HG02981 (cell line): Measurements from ENCODE around the gene EXOC6B.

Experiments used
- ATAC-seq: cut with Tn5 transposase; IDR thresholded peaks from one replicate; pipeline ENCODE4 v1.9.1; 2021; ENCODE audit warnings: mild to moderate bottlenecking, moderate library complexity; ENCODE audit not compliant: unreplicated experiment

Gene EXOC6B

DNA sequence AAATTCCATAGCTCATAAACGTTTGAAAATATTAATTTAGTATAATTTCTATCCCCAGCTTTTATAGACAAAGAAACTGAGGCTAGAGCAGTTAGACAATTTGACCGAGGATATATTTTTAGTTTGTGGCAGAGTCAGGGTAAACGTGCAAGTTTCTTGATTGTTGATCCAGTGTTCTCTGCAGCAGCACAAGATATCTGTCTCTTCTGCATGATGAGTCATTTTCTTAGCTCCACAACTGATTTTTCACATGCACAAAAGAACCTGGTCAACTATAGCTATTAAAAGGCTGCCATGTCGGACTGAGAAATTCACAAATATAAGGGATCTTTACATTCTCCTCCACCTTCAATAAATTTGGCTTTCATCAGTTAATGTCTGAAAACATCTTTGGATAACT lies 534.8 kb downstream of the EXOC6B start:
- ATAC-seq = no peak

- ATAC-seq = no peak
These were observed 536.1 kb downstream of the EXOC6B start for GRCh38 chr2:72289736-72290135.

DNA sequence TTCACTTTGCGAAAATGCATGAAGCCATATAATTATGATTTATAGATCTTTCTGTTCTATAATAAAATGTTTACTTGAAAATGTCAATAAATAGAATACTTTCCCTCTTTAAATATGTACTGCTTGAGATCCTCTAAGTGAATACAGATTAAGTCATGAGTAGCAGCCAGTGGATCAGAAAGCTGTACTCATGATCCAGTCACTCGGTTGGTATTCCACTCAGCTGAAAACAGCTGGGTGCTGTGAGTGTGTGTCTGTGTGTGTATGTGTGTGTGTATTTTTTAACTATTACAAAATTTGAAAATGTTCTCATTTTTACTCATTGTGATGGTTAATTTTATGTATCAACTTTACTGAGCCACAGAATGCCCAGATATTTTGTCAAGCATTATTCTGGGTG lies 536.5 kb downstream of the EXOC6B start:
- no peak for ATAC-seq

GRCh38 chr2:72278046-72278445 lies 547.8 kb downstream of the EXOC6B start:
- no peak for ATAC-seq

DNA sequence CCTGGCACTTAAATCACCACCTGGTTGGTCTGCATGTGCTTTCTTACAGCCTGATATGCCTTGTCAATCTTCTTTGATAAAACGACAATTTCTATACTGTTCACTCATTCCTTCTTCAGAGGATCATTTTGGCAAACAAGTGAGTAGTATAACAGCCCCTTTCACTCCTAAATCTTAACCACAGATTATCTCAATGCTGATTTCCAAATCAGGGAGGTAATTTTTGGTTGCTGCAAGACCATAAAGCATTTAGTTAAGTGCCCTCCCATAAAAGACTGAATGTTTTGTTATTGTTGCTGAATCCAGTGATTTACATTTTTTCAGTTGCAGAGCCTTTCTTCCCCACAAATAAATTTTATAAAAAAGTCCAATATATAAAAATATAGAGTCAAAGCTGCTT lies 549.0 kb downstream of the EXOC6B start:
- no peak for ATAC-seq

GRCh38 chr2:72276356-72276755 lies 549.5 kb downstream of the EXOC6B start:
- no peak for ATAC-seq

GRCh38 chr2:72275084-72275483 lies 550.7 kb downstream of the EXOC6B start:
- no peak for ATAC-seq

GRCh38 chr2:72274380-72274797 lies 551.4 kb downstream of the EXOC6B start:
- ATAC-seq = no peak

DNA sequence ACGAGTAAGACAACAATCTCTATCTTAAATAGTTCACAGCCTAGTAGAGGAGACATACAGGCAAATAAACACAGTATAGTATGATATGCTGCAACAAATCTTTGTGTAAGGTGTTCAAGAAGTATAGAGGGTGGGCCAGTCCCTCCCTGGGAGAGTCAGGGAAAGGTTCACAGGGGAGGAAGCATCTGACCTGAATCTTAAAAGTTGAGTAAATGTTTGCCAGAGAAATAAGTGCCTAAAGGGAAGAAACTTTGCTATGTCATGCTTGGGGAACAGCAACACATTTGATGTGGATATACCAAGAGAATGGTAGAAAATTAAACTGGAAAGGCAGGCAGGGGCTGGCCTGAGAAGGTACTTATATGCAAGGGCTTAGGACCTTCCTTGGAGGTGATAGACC lies 552.4 kb downstream of the EXOC6B start:
- no peak for ATAC-seq

DNA sequence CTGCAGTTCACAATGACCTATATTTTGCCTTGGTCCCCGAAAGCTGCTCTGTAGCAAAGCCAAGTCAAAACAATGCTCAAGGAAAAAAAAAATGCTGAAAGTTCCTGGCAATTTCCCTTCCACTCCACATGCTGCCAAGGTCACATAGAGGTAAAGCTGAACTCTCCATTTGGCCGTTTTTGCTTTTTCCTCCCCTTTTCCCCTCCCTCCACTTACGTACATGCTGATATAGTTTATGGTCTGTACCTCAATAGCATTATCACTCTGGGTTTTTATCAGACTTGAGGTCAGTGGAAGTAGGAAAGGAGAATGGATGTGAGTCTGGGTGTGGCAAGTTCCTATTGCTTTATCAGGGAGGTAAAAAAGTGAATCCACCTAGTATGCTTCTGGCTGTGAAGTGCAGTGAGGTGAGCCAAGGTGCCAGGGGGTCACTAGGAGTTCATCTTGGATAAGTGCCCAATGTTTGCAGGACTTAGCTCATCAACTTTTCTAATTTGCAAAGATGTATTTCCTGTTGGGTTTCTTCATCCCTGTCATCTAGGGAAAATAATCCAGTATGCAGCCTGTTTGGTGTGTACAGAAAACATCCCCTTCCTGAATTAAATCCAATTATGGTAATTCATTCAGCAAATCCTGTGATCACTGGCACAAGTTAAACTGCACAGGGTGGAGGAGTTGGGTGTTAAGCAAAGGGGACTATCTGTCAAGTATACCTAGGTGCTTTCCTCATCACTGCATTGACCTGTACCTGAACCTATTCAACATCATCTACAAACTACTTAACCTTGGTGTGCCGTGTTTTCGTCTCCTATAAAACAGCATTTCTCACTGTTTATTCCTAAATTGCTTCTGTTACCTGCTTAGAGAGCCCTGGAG lies 553.8 kb downstream of the EXOC6B start:
- ATAC-seq = no peak

GRCh38 chr2:72271276-72271614 lies 554.6 kb downstream of the EXOC6B start:
- ATAC-seq = no peak

DNA sequence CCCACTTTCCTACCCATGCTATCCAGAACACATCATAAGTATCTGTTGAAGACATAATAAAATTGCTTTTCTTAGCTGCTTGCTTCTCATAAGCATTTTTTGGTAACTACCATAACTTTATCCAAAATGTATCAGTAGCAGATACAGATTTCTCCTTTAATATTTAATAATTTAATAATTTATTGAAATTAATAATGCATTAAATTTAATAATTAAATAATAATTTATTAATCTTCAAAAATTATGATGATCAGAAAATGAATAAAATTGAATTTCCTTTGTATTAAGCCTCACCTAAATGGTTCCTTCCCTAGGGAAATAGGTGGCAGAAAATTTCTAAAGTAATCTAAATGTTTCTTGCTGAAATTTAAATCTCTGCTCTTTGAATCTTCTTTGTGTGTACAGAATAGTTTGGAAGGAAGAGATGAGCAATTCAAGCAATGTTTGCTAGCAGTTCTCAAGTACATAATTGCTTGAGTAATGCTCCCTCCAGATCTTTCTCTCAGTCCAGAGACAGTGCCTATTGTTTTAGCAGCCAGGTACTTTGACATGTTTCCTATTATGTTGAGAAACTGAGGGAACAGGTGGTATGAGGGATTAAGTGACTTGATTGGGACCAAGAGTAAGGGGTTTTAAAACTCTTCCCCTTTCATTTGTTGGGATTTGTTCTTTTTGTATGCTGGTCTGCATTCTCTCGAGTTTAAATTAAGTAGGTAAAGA lies 555.1 kb downstream of the EXOC6B start:
- ATAC-seq = no peak

GRCh38 chr2:72263776-72264060 lies 562.1 kb downstream of the EXOC6B start:
- no peak for ATAC-seq

DNA sequence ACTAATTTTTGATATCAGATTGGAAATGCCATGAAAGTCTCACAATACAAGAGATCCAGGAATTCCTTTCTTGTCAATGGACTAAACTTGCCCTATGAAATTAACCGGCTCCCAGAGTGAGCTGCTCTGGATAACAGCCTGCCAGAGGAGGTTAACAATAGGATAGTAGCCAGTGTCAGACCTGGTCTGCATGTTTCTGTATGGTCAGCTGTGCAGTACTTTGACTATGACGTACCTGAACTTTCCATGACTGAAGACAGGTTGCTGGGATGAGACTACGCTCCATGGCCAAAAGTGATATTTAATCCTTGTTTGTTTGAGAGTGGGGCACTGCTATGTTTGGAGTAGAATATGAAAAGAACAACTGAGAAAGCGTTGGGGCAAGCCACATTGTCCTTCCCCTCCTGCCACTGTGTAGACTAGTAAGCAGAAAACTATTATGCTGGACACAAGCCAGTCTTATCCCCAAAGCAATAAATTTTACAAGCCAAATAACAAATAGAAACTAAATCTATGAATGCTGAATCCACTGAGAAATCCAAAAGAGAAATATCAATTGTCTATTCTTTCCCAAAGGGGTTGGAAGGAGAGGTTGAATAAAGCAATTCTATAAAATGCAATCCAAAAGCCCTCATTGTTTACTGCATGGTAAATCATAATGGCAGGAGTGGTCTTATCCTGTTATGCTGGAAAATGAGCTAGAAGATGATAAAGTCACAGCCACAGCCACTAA lies 562.6 kb downstream of the EXOC6B start:
- no peak for ATAC-seq

DNA sequence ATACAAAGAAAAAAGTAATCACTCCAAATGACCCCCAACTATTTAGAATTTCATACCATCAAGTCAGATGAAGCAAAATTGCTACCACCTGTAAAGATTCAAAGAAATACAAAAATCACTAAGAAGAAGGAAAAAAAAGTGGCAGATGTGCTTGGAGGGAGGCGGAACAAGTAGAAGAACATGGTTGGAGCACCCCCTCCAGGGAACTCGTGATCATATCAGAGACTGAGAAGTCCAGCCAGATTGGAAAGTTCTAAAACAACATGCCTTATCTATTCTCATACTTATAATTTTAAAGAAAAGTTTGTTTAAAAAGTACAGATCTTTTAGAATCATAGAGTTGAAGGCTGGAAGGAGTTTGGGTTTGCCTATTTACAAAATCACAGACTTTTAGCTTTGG lies 564.8 kb downstream of the EXOC6B start:
- ATAC-seq = no peak

- no peak for ATAC-seq
These were observed 570.3 kb downstream of the EXOC6B start for GRCh38 chr2:72255540-72255939.

DNA sequence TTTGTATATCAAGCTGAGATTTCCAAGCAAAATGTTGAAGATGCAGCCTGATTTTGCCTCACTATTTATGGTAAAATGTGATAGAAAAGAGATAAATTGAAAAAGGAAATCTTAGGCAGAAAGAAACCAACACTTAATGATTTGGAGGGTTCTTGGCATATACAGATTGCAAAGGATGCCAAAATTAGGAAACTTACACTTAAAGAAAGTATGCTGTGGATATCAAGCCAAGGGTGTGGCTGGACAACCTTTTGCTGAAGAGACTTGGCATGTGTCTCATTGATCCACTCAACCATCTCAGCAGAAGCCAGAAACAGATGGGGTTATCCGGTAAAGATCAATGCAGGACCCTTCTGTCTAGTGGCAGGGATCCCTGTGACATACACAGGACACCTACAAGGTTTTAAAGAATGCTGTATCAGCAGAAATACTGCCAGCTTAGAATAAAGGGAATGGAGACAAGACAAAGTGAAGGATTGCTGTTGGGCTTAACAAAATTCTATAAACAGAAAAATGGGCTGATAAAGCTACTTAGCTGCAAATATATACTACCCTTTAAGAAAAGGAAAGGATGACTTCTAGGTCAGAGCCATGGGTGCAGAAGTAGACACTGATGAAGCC lies 570.9 kb downstream of the EXOC6B start:
- no peak for ATAC-seq

- ATAC-seq = no peak
These were observed 587.5 kb downstream of the EXOC6B start for GRCh38 chr2:72238311-72238710.

DNA sequence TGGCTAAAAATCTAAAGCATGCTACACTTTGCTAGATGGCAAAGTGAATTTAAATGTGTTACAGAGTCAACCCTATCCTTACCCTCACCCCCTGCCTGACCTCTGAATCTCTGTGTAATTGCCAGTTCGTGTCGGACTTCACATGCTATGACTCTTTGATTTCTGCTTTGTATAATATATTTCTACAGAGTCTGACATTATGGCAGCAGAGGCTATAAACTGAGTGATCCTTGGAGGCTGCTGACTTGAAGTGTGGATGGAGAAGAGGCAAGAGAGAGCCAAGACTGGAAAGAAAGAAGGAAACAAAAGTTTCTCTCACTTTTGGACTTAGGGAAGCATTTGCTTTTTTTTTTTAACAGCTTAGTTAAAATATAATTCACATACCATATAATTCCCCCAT lies 588.3 kb downstream of the EXOC6B start:
- ATAC-seq = no peak

DNA sequence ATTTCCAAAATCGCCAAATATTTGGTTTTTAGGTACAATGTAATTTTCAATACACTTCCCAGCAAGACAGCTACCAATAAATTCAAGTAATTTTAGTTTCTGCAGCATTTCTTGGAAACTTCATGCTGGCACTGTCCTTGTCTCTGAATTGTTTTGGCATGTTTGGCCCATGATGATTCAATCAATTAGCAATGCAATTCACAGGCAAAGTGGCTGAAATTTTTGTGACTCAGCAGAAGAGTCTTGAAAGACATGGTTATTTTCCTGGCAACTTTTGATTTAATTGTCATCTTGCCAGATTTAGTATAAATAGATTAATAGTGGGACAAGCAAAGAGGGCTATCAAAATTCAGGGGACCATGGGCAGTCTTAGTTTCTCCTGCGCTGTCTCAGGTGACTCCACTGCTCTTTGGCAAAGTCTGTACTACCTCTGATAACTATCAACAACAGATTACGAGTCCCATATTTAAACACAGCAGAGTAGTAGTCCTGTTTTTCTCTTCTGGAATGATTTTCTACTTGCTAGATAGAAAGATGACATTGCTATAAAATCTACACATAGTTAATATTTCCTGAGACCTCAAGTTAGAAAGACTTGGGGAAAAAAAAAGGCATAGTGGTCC lies 589.3 kb downstream of the EXOC6B start:
- no peak for ATAC-seq
